ENCODE measurements around the gene WDR64.
"Not testable (repeated sequence)": the region's sequence is repeated elsewhere in the genome, so short reads cannot be mapped to it uniquely, and the experiment has no call there.

WDR64 gene

GRCh38 chr1:241749041-241749944, 97.2 kb downstream of the WDR64 start:
- no peak for DNase-seq

GRCh38 chr1:241749945-241750695, 98.0 kb downstream of the WDR64 start:
- no peak for DNase-seq

- no peak for DNase-seq
Observed at GRCh38 chr1:241751524-241751923, 99.4 kb downstream of the WDR64 start.

GRCh38 chr1:241762713-241763339, 110.7 kb downstream of the WDR64 start:
- DNase-seq = no peak

GRCh38 chr1:241765390-241765789, 113.3 kb downstream of the WDR64 start:
- no peak for DNase-seq

- DNase-seq = no peak
Observed at GRCh38 chr1:241767737-241768136, 115.7 kb downstream of the WDR64 start.

GRCh38 chr1:241770115-241770514, 118.0 kb downstream of the WDR64 start:
- DNase-seq = no peak

GRCh38 chr1:241771117-241771516, 119.0 kb downstream of the WDR64 start:
- no peak for DNase-seq

- no peak for DNase-seq
Observed at GRCh38 chr1:241772932-241773500, 120.9 kb downstream of the WDR64 start.

GRCh38 chr1:241773991-241774390, 121.9 kb downstream of the WDR64 start:
- no peak for DNase-seq

GRCh38 chr1:241775021-241775420, 122.9 kb downstream of the WDR64 start:
- DNase-seq = no peak

- no peak for DNase-seq
Observed at GRCh38 chr1:241776911-241777310, 124.8 kb downstream of the WDR64 start.

- no peak for DNase-seq
Observed at GRCh38 chr1:241778117-241778516, 126.0 kb downstream of the WDR64 start.

GRCh38 chr1:241779897-241780296, 127.8 kb downstream of the WDR64 start:
- DNase-seq = no peak

- DNase-seq = no peak
Observed at GRCh38 chr1:241782396-241782795, 130.3 kb downstream of the WDR64 start.

GRCh38 chr1:241787691-241788090, 135.6 kb downstream of the WDR64 start:
- no peak for DNase-seq

GRCh38 chr1:241789061-241789460, 137.0 kb downstream of the WDR64 start:
- no peak for DNase-seq

GRCh38 chr1:241799416-241799815, 147.3 kb downstream of the WDR64 start:
- no peak for DNase-seq

GRCh38 chr1:241800640-241801039, 148.6 kb downstream of the WDR64 start:
- DNase-seq = no peak

GRCh38 chr1:241802863-241803262, 150.8 kb downstream of the WDR64 start:
- no peak for DNase-seq

- DNase-seq = not testable (repeated sequence)
Observed at GRCh38 chr1:241804706-241805105, 152.6 kb downstream of the WDR64 start.

GRCh38 chr1:241808265-241808664, 156.2 kb downstream of the WDR64 start:
- no peak for DNase-seq

GRCh38 chr1:241810769-241811405, 158.8 kb downstream of the WDR64 start:
- no peak for DNase-seq

Measured in stimulated activated CD4-positive, alpha-beta T cell treated with anti-CD3 and anti-CD28 coated beads, Interleukin-4, amount 100 ng/mL, for 4 hours (primary cell).